ENCODE data around the gene GTF3C4.

DNA sequence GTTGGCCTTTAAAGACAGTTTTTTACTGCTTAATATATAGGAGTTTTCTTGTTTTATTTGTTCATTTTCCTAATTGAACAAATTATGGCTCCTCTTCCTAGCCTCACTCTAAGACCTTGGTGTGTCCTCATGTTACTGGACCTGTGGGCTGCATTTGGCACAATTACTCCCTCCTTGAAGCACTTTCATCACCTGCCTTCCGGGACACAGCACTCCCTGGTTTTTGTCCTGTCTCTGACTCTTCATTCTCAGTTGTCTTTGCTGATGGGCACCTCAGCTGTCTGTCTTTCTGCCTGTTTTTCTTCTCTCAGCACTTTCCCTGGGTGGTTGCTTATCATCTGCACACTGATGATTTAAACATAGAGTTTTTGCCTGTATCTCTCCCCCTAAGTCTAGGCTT is 13.6 kb downstream of the GTF3C4 start:
- TF ChIP-seq POLR2A (IDR thresholded peaks at IDR 0.05; ENCODE audit: low read depth, low read length) (no peak), PRDM15 (CRISPR knock-in tag; IDR thresholded peaks at IDR 0.05) (no peak), CTCF (IDR thresholded peaks at IDR 0.05 in 2 of 3, conservative IDR thresholded peaks at IDR 0.05 in 1 of 3; ENCODE audit: control insufficient read depth in 2 of 3, extremely low read depth in 1 of 3, insufficient read depth in 1 of 3, low read depth in 3 of 3, low read length in 3 of 3) (no peak), SRF (IDR thresholded peaks at IDR 0.05; ENCODE audit: low read depth in 2 of 2, low read length in 2 of 2) (no peak), GABPA (IDR thresholded peaks at IDR 0.05; ENCODE audit: low read depth) (no peak), POLR2AphosphoS2 (IDR thresholded peaks at IDR 0.05; ENCODE audit: low read depth, low read length) (no peak)
